ENCODE data around the gene TBC1D16. TPM values are rescaled to one million over a fixed set of nuclear protein-coding genes. Genes with fewer than 3 reads are reported as not detected.
"Not testable (repeated sequence)": the region's sequence is repeated elsewhere in the genome, so short reads cannot be mapped to it uniquely, and the experiment has no call there.

TBC1D16 gene
- total RNA-seq, 1 experiment from 2014 or later = 26.6 TPM

- DNase-seq (ENCODE audit: low spot score) = no peak
Observed at GRCh38 chr17:79974566-79975497, 60.8 kb downstream of the TBC1D16 start.

GRCh38 chr17:79971651-79972050 is 64.0 kb downstream of the TBC1D16 start:
- DNase-seq (ENCODE audit: low spot score) = no peak

GRCh38 chr17:79970576-79971068 is 65.0 kb downstream of the TBC1D16 start:
- DNase-seq (ENCODE audit: low spot score) = peak; percentile 64

- DNase-seq (ENCODE audit: low spot score) = no peak
Observed at GRCh38 chr17:79969906-79970305, 65.8 kb downstream of the TBC1D16 start.

GRCh38 chr17:79968116-79968515 is 67.6 kb downstream of the TBC1D16 start:
- DNase-seq (ENCODE audit: low spot score) = no peak

- DNase-seq (ENCODE audit: low spot score) = no peak
Observed at GRCh38 chr17:79966681-79967080, 69.0 kb downstream of the TBC1D16 start.

GRCh38 chr17:79965806-79966205 is 69.9 kb downstream of the TBC1D16 start:
- no peak for DNase-seq (ENCODE audit: low spot score)

GRCh38 chr17:79962467-79962866 is 73.2 kb downstream of the TBC1D16 start:
- DNase-seq (ENCODE audit: low spot score) = not testable (repeated sequence)

GRCh38 chr17:79961567-79961966 is 74.1 kb downstream of the TBC1D16 start:
- DNase-seq (ENCODE audit: low spot score) = not testable (repeated sequence)

GRCh38 chr17:79960788-79961522 is 74.7 kb downstream of the TBC1D16 start:
- peak; percentile 86 for DNase-seq (ENCODE audit: low spot score)

- DNase-seq (ENCODE audit: low spot score) = no peak
Observed at GRCh38 chr17:79959042-79959441, 76.6 kb downstream of the TBC1D16 start.

- no peak for DNase-seq (ENCODE audit: low spot score)
Observed at GRCh38 chr17:79956853-79957252, 78.8 kb downstream of the TBC1D16 start.

GRCh38 chr17:79956441-79956735 is 79.3 kb downstream of the TBC1D16 start:
- DNase-seq (ENCODE audit: low spot score) = not testable (repeated sequence)

- DNase-seq (ENCODE audit: low spot score) = no peak
Observed at GRCh38 chr17:79955691-79956440, 79.8 kb downstream of the TBC1D16 start.

- no peak for DNase-seq (ENCODE audit: low spot score)
Observed at GRCh38 chr17:79955167-79955549, 80.5 kb downstream of the TBC1D16 start.

GRCh38 chr17:79954281-79955166 is 81.1 kb downstream of the TBC1D16 start:
- no peak for DNase-seq (ENCODE audit: low spot score)

GRCh38 chr17:79953335-79953734 is 82.3 kb downstream of the TBC1D16 start:
- DNase-seq (ENCODE audit: low spot score) = no peak

GRCh38 chr17:79952901-79953300 is 82.8 kb downstream of the TBC1D16 start:
- DNase-seq (ENCODE audit: low spot score) = no peak

- no peak for DNase-seq (ENCODE audit: low spot score)
Observed at GRCh38 chr17:79952265-79952877, 83.3 kb downstream of the TBC1D16 start.
